Smooth muscle cell of trachea (primary cell): ENCODE results near the gene LRRFIP2. TPM values are rescaled to one million over a fixed set of nuclear protein-coding genes. Genes with fewer than 3 reads are reported as not detected.

Experiments used
- total RNA-seq: library from RNA; depleted of rRNA; stranded (reverse); fragments of >200 nt; gene quantifications from 2 replicates; pipeline ENCODE4 v1.2.1, GENCODE V29; 2014

LRRFIP2 gene, protein sequence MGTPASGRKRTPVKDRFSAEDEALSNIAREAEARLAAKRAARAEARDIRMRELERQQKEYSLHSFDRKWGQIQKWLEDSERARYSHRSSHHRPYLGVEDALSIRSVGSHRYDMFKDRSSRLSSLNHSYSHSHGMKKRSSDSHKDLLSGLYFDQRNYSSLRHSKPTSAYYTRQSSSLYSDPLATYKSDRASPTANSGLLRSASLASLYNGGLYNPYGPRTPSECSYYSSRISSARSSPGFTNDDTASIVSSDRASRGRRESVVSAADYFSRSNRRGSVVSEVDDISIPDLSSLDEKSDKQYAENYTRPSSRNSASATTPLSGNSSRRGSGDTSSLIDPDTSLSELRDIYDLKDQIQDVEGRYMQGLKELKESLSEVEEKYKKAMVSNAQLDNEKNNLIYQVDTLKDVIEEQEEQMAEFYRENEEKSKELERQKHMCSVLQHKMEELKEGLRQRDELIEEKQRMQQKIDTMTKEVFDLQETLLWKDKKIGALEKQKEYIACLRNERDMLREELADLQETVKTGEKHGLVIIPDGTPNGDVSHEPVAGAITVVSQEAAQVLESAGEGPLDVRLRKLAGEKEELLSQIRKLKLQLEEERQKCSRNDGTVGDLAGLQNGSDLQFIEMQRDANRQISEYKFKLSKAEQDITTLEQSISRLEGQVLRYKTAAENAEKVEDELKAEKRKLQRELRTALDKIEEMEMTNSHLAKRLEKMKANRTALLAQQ
- 71.6 and 103 TPM in 2 replicates for total RNA-seq

DNA sequence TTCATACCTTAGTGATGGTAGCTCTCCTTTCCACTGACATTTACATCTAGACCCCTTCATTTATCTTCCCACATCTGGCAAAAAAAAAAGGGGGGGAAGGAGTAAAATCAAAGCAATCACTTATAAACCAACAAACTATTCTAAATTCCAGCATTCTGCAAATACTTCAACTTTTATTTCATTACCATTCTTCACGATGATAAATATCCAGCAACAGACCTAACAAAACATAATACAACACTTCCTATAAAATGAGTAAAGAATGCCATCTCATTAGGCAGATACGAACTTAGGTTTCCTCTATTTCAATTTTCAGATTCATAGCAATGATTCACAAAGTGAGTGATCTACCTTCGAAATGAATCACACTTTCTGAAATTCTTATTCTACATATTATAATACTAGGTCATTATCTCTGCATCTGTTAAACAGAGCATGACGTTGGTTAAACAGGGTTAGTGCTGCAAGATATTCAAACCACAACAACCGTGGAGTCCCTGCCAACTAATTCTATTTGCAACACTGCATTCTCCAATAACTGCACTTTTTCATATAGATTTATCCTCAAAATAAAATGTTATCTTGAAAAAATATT is at the start of gene LRRFIP2:
TSS of gene LRRFIP2 (minus strand) at position 51 of the 595 bp plus-strand sequence. CDS start 25,599 bp downstream, outside the sequence.

Other genes with a start within 250 kb of the LRRFIP2 start
- gene TRANK1, start 229.5 kb downstream of the LRRFIP2 start, total RNA-seq: 12.1 and 20.2 TPM in 2 replicates
- gene EPM2AIP1, start 181.5 kb downstream of the LRRFIP2 start, total RNA-seq: 15.5 and 28.7 TPM in 2 replicates
- 46.8 and 65.7 TPM in 2 replicates for gene MLH1, start 181.1 kb downstream of the LRRFIP2 start, total RNA-seq
- 55.1 and 76.8 TPM in 2 replicates for gene GOLGA4, start 68.7 kb upstream of the LRRFIP2 start, total RNA-seq